ENCODE data around the gene PARD3B. TPM values are rescaled to one million over a fixed set of nuclear protein-coding genes. Genes with fewer than 3 reads are reported as not detected.
"Not testable (repeated sequence)": the region's sequence is repeated elsewhere in the genome, so short reads cannot be mapped to it uniquely, and the experiment has no call there.

The PARD3B gene
- total RNA-seq, 1 donor from 2014 or later, result 21.7 TPM

- DNase-seq, result no peak
These were observed 2.2 kb upstream of the PARD3B start for GRCh38 chr2:204542982-204543608.

- no peak for DNase-seq
These were observed 823 bp downstream of the PARD3B start for GRCh38 chr2:204545861-204546735.

- no peak for DNase-seq
These were observed 5.7 kb downstream of the PARD3B start for GRCh38 chr2:204550751-204551511.

- no peak for DNase-seq
These were observed 6.2 kb downstream of the PARD3B start for GRCh38 chr2:204551512-204551863.

GRCh38 chr2:204557604-204558003 lies 12.3 kb downstream of the PARD3B start:
- DNase-seq, result no peak

- DNase-seq, result not testable (repeated sequence)
These were observed 14.1 kb downstream of the PARD3B start for GRCh38 chr2:204559358-204559757.

GRCh38 chr2:204560902-204561301 lies 15.6 kb downstream of the PARD3B start:
- no peak for DNase-seq

GRCh38 chr2:204561771-204562170 lies 16.5 kb downstream of the PARD3B start:
- no peak for DNase-seq

- no peak for DNase-seq
These were observed 21.2 kb downstream of the PARD3B start for GRCh38 chr2:204566439-204566838.

GRCh38 chr2:204570421-204570820 lies 25.1 kb downstream of the PARD3B start:
- no peak for DNase-seq

- no peak for DNase-seq
These were observed 25.8 kb downstream of the PARD3B start for GRCh38 chr2:204571041-204571440.

- no peak for DNase-seq
These were observed 26.6 kb downstream of the PARD3B start for GRCh38 chr2:204571911-204572310.

GRCh38 chr2:204573221-204573620 lies 27.9 kb downstream of the PARD3B start:
- DNase-seq, result no peak

- DNase-seq, result no peak
These were observed 29.2 kb downstream of the PARD3B start for GRCh38 chr2:204574486-204574885.

GRCh38 chr2:204575463-204575862 lies 30.2 kb downstream of the PARD3B start:
- DNase-seq, result no peak

GRCh38 chr2:204576362-204576979 lies 31.2 kb downstream of the PARD3B start:
- no peak for DNase-seq

- DNase-seq, result no peak
These were observed 33.8 kb downstream of the PARD3B start for GRCh38 chr2:204578928-204579598.

GRCh38 chr2:204581946-204582345 lies 36.7 kb downstream of the PARD3B start:
- no peak for DNase-seq

GRCh38 chr2:204583773-204584172 lies 38.5 kb downstream of the PARD3B start:
- no peak for DNase-seq

GRCh38 chr2:204585930-204586329 lies 40.7 kb downstream of the PARD3B start:
- no peak for DNase-seq

GRCh38 chr2:204586444-204587180 lies 41.3 kb downstream of the PARD3B start:
- no peak for DNase-seq
